HepG2 (cell line): Measurements from ENCODE around the gene DLG1.

Experiments used
- BRCA1 ChIP-seq: sonication (generic); formaldehyde crosslinking; IDR thresholded peaks from 2 replicates; pipeline ENCODE4 v1.4.0; 2020; ENCODE audit warnings: missing genetic modification reagents
- KDM6A ChIP-seq: IDR thresholded peaks from 2 replicates; pipeline ENCODE4 v1.6.1; 2016; ENCODE audit warnings: low read depth
- SP1 ChIP-seq, 2 experiments: fragments of 450-650 bp in 1 of 2; sonication (generic) in 1 of 2; formaldehyde crosslinking in 1 of 2; IDR thresholded peaks; 2 replicates each; pipeline versions ENCODE4 v1.4.0 to v1.6.1; 2016 to 2020; ENCODE audit warnings: missing genetic modification reagents in 1 of 2
- ZNF776 ChIP-seq: sonication (generic); formaldehyde crosslinking; IDR thresholded peaks from 2 replicates; pipeline ENCODE4 v1.4.0; 2020; ENCODE audit warnings: mild to moderate bottlenecking, missing genetic modification reagents
- ZSCAN30 ChIP-seq: sonication (generic); formaldehyde crosslinking; IDR thresholded peaks from 2 replicates; pipeline ENCODE4 v1.5.0; 2020; ENCODE audit warnings: mild to moderate bottlenecking, missing genetic modification reagents

- TF ChIP-seq ZNF776 (CRISPR knock-in tag) (no peak), KDM6A (CRISPR knock-in tag) (no peak), BRCA1 (no peak), ZSCAN30 (no peak), SP1 (IDR thresholded peaks at IDR 0.05) (no peak), SP1 (CRISPR knock-in tag; IDR thresholded peaks at IDR 0.05) (no peak)
These were observed 165.4 kb downstream of the DLG1 start for GRCh38 chr3:197132916-197133530.
